ENCODE data around the gene MCM9.

The MCM9 gene

GRCh38 chr6:118782651-118783050, 152.3 kb downstream of the MCM9 start:
- Histone ChIP-seq H2AK5ac (ENCODE audit: low read length) (no peak overlapping the region), H3K18ac (ENCODE audit: low read length) (no peak overlapping the region), H4K8ac (ENCODE audit: low read depth, low read length) (no peak overlapping the region), H3K79me1 (ENCODE audit: low read length) (no peaks in the 10 kb centered on the region), H4K5ac (ENCODE audit: low read length) (no peak overlapping the region), H3K27ac (ENCODE audit: low read depth, low read length) (no peak overlapping the region), H3K4me1 (ENCODE audit: control insufficient read depth, low read depth, low read length) (peaks cover 3% of the 10 kb centered on the region), H3K4me3 (ENCODE audit: low read length) (no peak overlapping the region), H3K4me2 (ENCODE audit: low read length) (no peak overlapping the region), H3K4ac (ENCODE audit: low read depth, low read length) (no peak overlapping the region), H3K79me2 (ENCODE audit: control insufficient read depth, insufficient read depth, low read length) (no peaks in the 10 kb centered on the region), H3K36me3 (ENCODE audit: control insufficient read depth, insufficient read depth, low read length) (no peaks in the 10 kb centered on the region), H3K27me3 (ENCODE audit: insufficient read depth, low read length, poor library complexity) (no peaks in the 10 kb centered on the region), H2BK15ac (replicated peaks; ENCODE audit: low read depth) (no peak overlapping the region), H3K9ac (ENCODE audit: low read length) (no peak overlapping the region), H2BK5ac (ENCODE audit: low read length) (no peak overlapping the region), H3K56ac (ENCODE audit: low read length) (no peak overlapping the region), H2BK120ac (ENCODE audit: low read depth, low read length) (no peak overlapping the region), H3K23ac (ENCODE audit: low read length) (no peak overlapping the region)
- DNase-seq = no peak
- WGBS (ENCODE audit: extremely low coverage, insufficient coverage, low lambda C conversion rate) = no CpG with 5 or more reads among the region's 3 CpGs

- no peak overlapping the region for H4K5ac ChIP-seq (ENCODE audit: low read length)
- no peak overlapping the region for H2BK15ac ChIP-seq (replicated peaks; ENCODE audit: low read depth)
- no peak overlapping the region for H2BK120ac ChIP-seq (ENCODE audit: low read depth, low read length)
- H3K4me1 ChIP-seq (ENCODE audit: control insufficient read depth, low read depth, low read length) = no peaks in the 10 kb centered on the region
- no peak overlapping the region for H4K8ac ChIP-seq (ENCODE audit: low read depth, low read length)
- WGBS (ENCODE audit: extremely low coverage, insufficient coverage, low lambda C conversion rate) = no CpG with 5 or more reads among the region's 2 CpGs
- H3K27me3 ChIP-seq (ENCODE audit: insufficient read depth, low read length, poor library complexity) = no peaks in the 10 kb centered on the region
- no peak for DNase-seq
- no peaks in the 10 kb centered on the region for H3K36me3 ChIP-seq (ENCODE audit: control insufficient read depth, insufficient read depth, low read length)
- no peak overlapping the region for H3K18ac ChIP-seq (ENCODE audit: low read length)
- no peak overlapping the region for H3K4me2 ChIP-seq (ENCODE audit: low read length)
- no peak overlapping the region for H3K56ac ChIP-seq (ENCODE audit: low read length)
- H2AK5ac ChIP-seq (ENCODE audit: low read length) = no peak overlapping the region
- no peak overlapping the region for H3K9ac ChIP-seq (ENCODE audit: low read length)
- no peak overlapping the region for H2BK5ac ChIP-seq (ENCODE audit: low read length)
- H3K4me3 ChIP-seq (ENCODE audit: low read length) = no peak overlapping the region
- no peaks in the 10 kb centered on the region for H3K79me2 ChIP-seq (ENCODE audit: control insufficient read depth, insufficient read depth, low read length)
- no peak overlapping the region for H3K23ac ChIP-seq (ENCODE audit: low read length)
- no peak overlapping the region for H3K4ac ChIP-seq (ENCODE audit: low read depth, low read length)
- no peak overlapping the region for H3K27ac ChIP-seq (ENCODE audit: low read depth, low read length)
- no peaks in the 10 kb centered on the region for H3K79me1 ChIP-seq (ENCODE audit: low read length)
Observed at GRCh38 chr6:118781897-118782296, 153.1 kb downstream of the MCM9 start.

GRCh38 chr6:118780668-118781067, 154.3 kb downstream of the MCM9 start:
- no peak overlapping the region for H3K18ac ChIP-seq (ENCODE audit: low read length)
- H3K4me1 ChIP-seq (ENCODE audit: control insufficient read depth, low read depth, low read length) = no peaks in the 10 kb centered on the region
- H2AK5ac ChIP-seq (ENCODE audit: low read length) = no peak overlapping the region
- H3K23ac ChIP-seq (ENCODE audit: low read length) = no peak overlapping the region
- WGBS (ENCODE audit: extremely low coverage, insufficient coverage, low lambda C conversion rate) = no CpG with 5 or more reads among the region's 5 CpGs
- no peak overlapping the region for H4K5ac ChIP-seq (ENCODE audit: low read length)
- no peak for DNase-seq
- no peaks in the 10 kb centered on the region for H3K79me1 ChIP-seq (ENCODE audit: low read length)
- no peak overlapping the region for H4K8ac ChIP-seq (ENCODE audit: low read depth, low read length)
- H3K56ac ChIP-seq (ENCODE audit: low read length) = no peak overlapping the region
- no peaks in the 10 kb centered on the region for H3K36me3 ChIP-seq (ENCODE audit: control insufficient read depth, insufficient read depth, low read length)
- no peak overlapping the region for H3K9ac ChIP-seq (ENCODE audit: low read length)
- H3K4me3 ChIP-seq (ENCODE audit: low read length) = no peak overlapping the region
- no peak overlapping the region for H2BK120ac ChIP-seq (ENCODE audit: low read depth, low read length)
- H3K27ac ChIP-seq (ENCODE audit: low read depth, low read length) = no peak overlapping the region
- H3K79me2 ChIP-seq (ENCODE audit: control insufficient read depth, insufficient read depth, low read length) = no peaks in the 10 kb centered on the region
- H2BK15ac ChIP-seq (replicated peaks; ENCODE audit: low read depth) = no peak overlapping the region
- H3K27me3 ChIP-seq (ENCODE audit: insufficient read depth, low read length, poor library complexity) = no peaks in the 10 kb centered on the region
- no peak overlapping the region for H3K4ac ChIP-seq (ENCODE audit: low read depth, low read length)
- H2BK5ac ChIP-seq (ENCODE audit: low read length) = no peak overlapping the region
- H3K4me2 ChIP-seq (ENCODE audit: low read length) = no peak overlapping the region

GRCh38 chr6:118776607-118777549, 158.1 kb downstream of the MCM9 start:
- H4K8ac ChIP-seq (ENCODE audit: low read depth, low read length) = no peak overlapping the region
- no peak overlapping the region for H3K9ac ChIP-seq (ENCODE audit: low read length)
- H3K56ac ChIP-seq (ENCODE audit: low read length) = no peak overlapping the region
- H3K4ac ChIP-seq (ENCODE audit: low read depth, low read length) = no peak overlapping the region
- WGBS (ENCODE audit: extremely low coverage, insufficient coverage, low lambda C conversion rate) = no CpG with 5 or more reads among the region's 5 CpGs
- no peaks in the 10 kb centered on the region for H3K27me3 ChIP-seq (ENCODE audit: insufficient read depth, low read length, poor library complexity)
- H3K4me3 ChIP-seq (ENCODE audit: low read length) = no peak overlapping the region
- H3K4me1 ChIP-seq (ENCODE audit: control insufficient read depth, low read depth, low read length) = no peaks in the 10 kb centered on the region
- H3K36me3 ChIP-seq (ENCODE audit: control insufficient read depth, insufficient read depth, low read length) = no peaks in the 10 kb centered on the region
- H2AK5ac ChIP-seq (ENCODE audit: low read length) = peak overlapping the region; percentile 18
- DNase-seq = peak; percentile 77
- H3K79me1 ChIP-seq (ENCODE audit: low read length) = no peaks in the 10 kb centered on the region
- no peaks in the 10 kb centered on the region for H3K79me2 ChIP-seq (ENCODE audit: control insufficient read depth, insufficient read depth, low read length)
- H3K23ac ChIP-seq (ENCODE audit: low read length) = no peak overlapping the region
- no peak overlapping the region for H3K4me2 ChIP-seq (ENCODE audit: low read length)
- no peak overlapping the region for H3K18ac ChIP-seq (ENCODE audit: low read length)
- no peak overlapping the region for H2BK5ac ChIP-seq (ENCODE audit: low read length)
- no peak overlapping the region for H3K27ac ChIP-seq (ENCODE audit: low read depth, low read length)
- H2BK15ac ChIP-seq (replicated peaks; ENCODE audit: low read depth) = no peak overlapping the region
- no peak overlapping the region for H2BK120ac ChIP-seq (ENCODE audit: low read depth, low read length)
- no peak overlapping the region for H4K5ac ChIP-seq (ENCODE audit: low read length)

- H3K4ac ChIP-seq (ENCODE audit: low read depth, low read length) = no peak overlapping the region
- no CpG with 5 or more reads among the region's 2 CpGs for whole genome bisulfite sequencing (ENCODE audit: extremely low coverage, insufficient coverage, low lambda C conversion rate)
- no peak overlapping the region for H2BK5ac ChIP-seq (ENCODE audit: low read length)
- H2AK5ac ChIP-seq (ENCODE audit: low read length) = no peak overlapping the region
- H3K9ac ChIP-seq (ENCODE audit: low read length) = no peak overlapping the region
- H4K5ac ChIP-seq (ENCODE audit: low read length) = no peak overlapping the region
- no peak overlapping the region for H2BK120ac ChIP-seq (ENCODE audit: low read depth, low read length)
- H3K27ac ChIP-seq (ENCODE audit: low read depth, low read length) = no peak overlapping the region
- H3K4me2 ChIP-seq (ENCODE audit: low read length) = no peak overlapping the region
- H3K79me1 ChIP-seq (ENCODE audit: low read length) = no peaks in the 10 kb centered on the region
- no peak overlapping the region for H2BK15ac ChIP-seq (replicated peaks; ENCODE audit: low read depth)
- H3K36me3 ChIP-seq (ENCODE audit: control insufficient read depth, insufficient read depth, low read length) = no peaks in the 10 kb centered on the region
- H3K4me3 ChIP-seq (ENCODE audit: low read length) = no peak overlapping the region
- H3K18ac ChIP-seq (ENCODE audit: low read length) = no peak overlapping the region
- H3K23ac ChIP-seq (ENCODE audit: low read length) = no peak overlapping the region
- no peak for DNase-seq
- H3K56ac ChIP-seq (ENCODE audit: low read length) = no peak overlapping the region
- no peak overlapping the region for H4K8ac ChIP-seq (ENCODE audit: low read depth, low read length)
- H3K27me3 ChIP-seq (ENCODE audit: insufficient read depth, low read length, poor library complexity) = no peaks in the 10 kb centered on the region
- no peaks in the 10 kb centered on the region for H3K4me1 ChIP-seq (ENCODE audit: control insufficient read depth, low read depth, low read length)
- H3K79me2 ChIP-seq (ENCODE audit: control insufficient read depth, insufficient read depth, low read length) = no peaks in the 10 kb centered on the region
Observed at GRCh38 chr6:118775381-118775780, 159.6 kb downstream of the MCM9 start.

Measured in mesendoderm (in vitro differentiated cells).